Body of pancreas (tissue), 4 donors: ENCODE results near the gene SLC37A1.

ENCODE experiments used
- POLR2A ChIP-seq, 3 donors: fragments of 450-650 bp; IDR thresholded peaks; one replicate each; pipeline ENCODE4 v1.6.1; 2016; ENCODE audit warnings: antibody characterized with exemption in 3 of 3, mild to moderate bottlenecking in 2 of 3
- TF ChIP-seq, protein P1 (sequence below), 7 experiments: fragments of 450-650 bp in 4 of 7; fragments of 200-600 bp in 3 of 7; sonication (generic) in 3 of 7; IDR thresholded peaks; one replicate each; pipeline ENCODE4 v1.5.1; 2016 to 2019; ENCODE audit warnings: antibody characterized with exemption in 7 of 7

DNA sequence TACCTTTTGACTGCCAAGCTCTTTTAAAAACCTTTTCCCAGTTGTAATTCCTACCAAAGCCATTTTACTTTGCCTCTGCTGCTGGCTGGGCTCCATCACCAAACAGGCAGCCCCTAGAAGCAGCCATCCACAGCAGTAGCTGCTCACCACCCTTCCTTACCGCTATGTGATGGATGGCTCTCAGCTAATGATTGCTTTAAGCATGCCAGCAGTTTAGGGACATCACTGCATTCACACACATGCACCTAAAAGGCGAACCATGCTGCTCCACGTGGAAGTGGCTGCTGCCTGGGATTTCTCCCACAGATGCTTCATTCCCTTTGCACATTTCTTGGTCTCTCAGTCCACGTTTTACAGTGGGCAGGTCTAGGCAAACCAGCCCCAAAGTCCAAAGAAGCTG lies 93.5 kb downstream of the SLC37A1 start:
- TF ChIP-seq, protein P1, sequence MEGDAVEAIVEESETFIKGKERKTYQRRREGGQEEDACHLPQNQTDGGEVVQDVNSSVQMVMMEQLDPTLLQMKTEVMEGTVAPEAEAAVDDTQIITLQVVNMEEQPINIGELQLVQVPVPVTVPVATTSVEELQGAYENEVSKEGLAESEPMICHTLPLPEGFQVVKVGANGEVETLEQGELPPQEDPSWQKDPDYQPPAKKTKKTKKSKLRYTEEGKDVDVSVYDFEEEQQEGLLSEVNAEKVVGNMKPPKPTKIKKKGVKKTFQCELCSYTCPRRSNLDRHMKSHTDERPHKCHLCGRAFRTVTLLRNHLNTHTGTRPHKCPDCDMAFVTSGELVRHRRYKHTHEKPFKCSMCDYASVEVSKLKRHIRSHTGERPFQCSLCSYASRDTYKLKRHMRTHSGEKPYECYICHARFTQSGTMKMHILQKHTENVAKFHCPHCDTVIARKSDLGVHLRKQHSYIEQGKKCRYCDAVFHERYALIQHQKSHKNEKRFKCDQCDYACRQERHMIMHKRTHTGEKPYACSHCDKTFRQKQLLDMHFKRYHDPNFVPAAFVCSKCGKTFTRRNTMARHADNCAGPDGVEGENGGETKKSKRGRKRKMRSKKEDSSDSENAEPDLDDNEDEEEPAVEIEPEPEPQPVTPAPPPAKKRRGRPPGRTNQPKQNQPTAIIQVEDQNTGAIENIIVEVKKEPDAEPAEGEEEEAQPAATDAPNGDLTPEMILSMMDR (IDR thresholded peaks at IDR 0.05), result no peak
- no peak for TF ChIP-seq POLR2A (IDR thresholded peaks at IDR 0.05)
